Measurements from ENCODE around the gene LTA.

- no peak for TF ChIP-seq CTCF (IDR thresholded peaks at IDR 0.05)
- no peak for TF ChIP-seq POLR2AphosphoS5 (IDR thresholded peaks at IDR 0.05)
- no peak for TF ChIP-seq EP300 (IDR thresholded peaks at IDR 0.05)
Observed at GRCh38 chr6:31533455-31533841, 38.6 kb upstream of the LTA start.

All from upper lobe of left lung (tissue), 4 donors.